NCI-H2227 (cell line): ENCODE results near the gene LIPE.
A peak's percentile ranks its signal among the peaks of the same experiment; 100 is the strongest.

Source experiments
- DNase-seq: peaks from one replicate; lab custom pipeline; 2025; ENCODE audit not compliant: unreplicated experiment; lab: John Stamatoyannopoulos, UW

The LIPE gene

DNA sequence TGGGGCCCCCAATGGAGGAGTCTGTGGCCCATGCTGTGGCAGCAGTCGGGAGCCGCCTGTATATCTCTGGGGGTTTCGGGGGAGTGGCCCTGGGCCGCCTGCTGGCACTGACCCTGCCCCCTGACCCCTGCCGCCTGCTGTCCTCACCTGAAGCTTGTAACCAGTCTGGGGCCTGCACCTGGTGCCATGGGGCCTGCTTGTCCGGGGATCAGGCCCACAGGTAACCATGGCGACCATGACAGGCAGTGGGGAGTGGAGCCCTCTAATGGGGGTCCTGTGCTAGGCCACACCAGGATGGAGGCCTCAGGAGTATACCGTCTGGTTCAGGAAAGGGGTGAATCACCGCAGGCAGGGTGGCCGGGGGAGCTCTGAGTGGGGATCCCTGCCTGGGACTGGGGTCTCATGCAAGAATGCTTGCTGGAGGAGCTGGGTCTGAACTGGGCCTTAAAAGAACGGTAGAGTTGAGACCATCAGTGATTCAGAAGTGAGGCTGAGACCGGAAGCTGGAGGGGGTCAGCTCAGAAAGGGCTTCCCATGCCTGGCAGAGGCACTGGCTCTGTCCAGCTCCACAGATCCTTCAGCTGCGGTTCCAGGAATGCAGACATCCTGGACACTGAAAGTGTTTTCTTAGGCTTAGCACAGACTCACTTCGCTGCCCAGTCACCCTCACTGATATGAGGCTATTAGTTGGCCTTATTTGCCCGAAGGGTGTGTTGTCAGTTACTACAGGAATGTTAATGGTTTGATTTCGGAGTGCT, 66.2 kb downstream of the LIPE start:
- peak; percentile 62 for DNase-seq

DNA sequence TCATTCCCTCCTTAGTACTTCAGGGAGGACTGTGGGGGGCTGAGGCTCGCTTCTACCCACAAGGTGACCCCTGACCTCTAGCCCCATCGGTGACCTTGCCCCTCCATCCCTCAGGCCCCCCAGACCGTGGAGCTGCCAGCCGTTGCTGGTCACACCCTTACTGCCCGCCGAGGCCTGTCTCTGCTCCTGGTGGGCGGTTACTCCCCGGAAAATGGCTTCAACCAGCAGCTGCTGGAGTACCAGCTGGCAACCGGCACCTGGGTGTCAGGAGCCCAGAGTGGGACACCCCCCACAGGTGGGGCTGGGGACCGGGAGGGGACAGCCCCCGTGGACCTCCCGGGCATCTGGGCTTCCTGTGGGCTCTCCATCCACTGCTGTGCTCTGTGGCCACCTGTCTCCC, 69.9 kb downstream of the LIPE start:
- DNase-seq = no peak

DNA sequence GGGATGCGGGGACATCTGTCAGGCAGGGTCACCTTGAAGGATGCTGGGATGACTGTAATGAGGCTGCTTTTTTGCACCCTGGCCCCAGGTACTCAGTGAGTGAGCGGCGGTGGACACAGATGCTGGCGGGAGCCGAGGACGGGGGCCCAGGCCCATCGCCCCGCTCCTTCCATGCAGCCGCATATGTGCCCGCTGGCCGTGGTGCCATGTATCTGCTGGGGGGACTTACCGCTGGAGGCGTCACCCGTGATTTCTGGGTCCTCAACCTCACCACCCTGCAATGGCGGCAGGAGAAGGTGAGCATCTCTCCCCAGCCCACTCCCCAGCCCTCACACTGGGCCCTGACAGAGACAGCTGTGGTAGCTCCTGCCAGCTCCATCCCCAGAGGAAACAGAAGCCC, 70.5 kb downstream of the LIPE start:
- DNase-seq = no peak

DNA sequence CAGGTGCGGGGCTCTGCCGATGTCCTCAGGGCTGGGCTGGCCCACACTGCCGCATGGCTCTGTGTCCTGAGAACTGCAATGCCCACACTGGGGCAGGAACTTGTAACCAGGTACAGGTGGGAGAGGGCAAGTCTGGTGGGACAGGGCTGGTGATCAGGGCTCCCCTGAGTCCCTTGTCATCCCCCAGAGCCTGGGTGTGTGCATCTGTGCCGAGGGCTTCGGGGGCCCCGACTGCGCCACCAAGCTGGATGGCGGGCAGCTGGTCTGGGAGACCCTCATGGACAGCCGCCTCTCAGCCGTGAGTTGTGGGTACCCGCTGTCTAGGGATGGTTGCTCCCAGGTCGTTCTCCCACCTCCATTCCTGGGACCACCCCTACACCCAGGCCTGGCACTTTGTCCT, 71.3 kb downstream of the LIPE start:
- DNase-seq = no peak

DNA sequence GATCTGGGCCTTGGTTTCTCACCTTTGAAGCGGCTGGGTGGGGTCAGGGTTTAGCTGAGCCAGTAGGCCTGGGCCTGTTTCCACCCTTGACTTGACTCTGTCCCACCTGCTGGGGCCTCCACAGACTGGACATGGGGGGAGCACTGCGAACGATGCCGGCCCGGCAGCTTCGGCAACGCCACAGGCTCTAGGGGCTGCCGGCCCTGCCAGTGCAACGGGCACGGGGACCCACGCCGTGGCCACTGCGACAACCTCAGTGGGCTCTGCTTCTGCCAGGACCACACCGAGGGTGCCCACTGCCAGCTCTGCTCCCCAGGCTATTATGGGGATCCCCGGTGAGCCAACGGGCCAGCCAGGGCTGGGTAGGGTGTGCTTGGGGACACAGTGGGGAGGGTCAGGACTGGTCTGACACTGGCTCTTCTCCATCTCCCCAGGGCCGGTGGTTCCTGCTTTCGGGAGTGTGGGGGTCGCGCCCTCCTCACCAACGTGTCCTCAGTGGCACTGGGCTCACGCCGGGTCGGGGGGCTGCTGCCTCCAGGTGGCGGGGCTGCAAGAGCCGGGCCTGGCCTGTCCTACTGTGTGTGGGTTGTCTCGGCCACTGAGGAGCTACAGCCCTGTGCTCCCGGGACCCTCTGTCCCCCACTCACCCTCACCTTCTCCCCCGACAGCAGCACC, 73.7 kb downstream of the LIPE start:
- no peak for DNase-seq

DNA sequence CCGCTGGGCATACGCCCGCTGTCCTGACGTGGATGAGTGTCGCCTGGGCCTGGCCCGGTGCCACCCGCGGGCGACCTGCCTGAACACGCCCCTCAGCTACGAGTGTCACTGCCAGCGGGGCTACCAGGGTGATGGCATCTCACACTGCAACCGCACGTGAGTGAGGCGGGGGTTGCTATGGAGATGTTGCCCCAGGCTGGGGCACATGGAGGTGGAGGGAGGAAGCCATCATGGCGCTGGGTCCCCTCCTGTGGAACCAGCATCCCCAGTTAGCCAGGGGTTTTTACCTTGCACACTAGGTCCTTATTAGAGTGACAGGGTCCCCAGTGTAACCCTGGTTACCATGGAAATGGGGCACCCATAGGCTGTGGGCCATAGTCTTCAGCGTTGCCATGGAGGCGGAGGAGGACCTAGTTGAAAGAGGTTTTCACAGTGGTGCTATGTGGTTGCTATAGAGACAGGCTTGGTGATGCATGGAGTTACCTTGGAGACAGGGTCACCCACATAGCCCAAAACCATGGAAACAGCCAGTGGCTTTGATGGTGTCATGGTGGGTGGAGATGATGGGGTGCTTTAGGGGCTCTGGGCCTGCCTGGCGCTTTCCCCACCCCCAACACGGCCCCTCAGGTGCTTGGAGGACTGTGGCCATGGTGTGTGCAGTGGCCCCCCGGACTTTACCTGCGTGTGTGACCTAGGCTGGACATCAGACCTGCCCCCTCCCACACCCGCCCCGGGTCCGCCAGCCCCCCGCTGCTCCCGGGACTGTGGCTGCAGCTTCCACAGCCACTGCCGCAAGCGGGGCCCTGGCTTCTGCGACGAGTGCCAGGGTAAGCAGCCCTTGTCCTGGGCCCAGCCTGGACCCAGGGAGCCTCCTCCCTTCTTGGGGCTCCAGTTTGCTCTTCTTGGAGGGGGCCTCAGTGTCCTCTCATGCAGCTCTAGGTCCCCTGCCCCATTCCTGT, 74.6 kb downstream of the LIPE start:
- peak; percentile 99 for DNase-seq
